Trophoblast cell (in vitro differentiated cells and primary cell): ENCODE results near the gene MARCHF7.

Experiments used
- DNase-seq, 2 donors: peaks; one replicate each; pipeline ENCODE4 v3.0.0-alpha.2; 2016
- H2AFZ ChIP-seq: 2 replicates; pipeline ENCODE4 v1.6.1; 2013; ENCODE audit warnings: low read length, moderate library complexity, mild to moderate bottlenecking; ENCODE audit not compliant: insufficient read depth, poor library complexity
- H2AK5ac ChIP-seq: 2 replicates; pipeline ENCODE4 v1.6.1; 2013; ENCODE audit warnings: mild to moderate bottlenecking, low read length
- H2BK120ac ChIP-seq: 2 replicates; pipeline ENCODE4 v1.6.1; 2013; ENCODE audit warnings: low read length, mild to moderate bottlenecking, moderate library complexity; ENCODE audit not compliant: insufficient read depth, poor library complexity
- H2BK12ac ChIP-seq: 2 replicates; pipeline ENCODE4 v1.6.1; 2013; ENCODE audit warnings: mild to moderate bottlenecking, low read length, moderate library complexity
- H2BK5ac ChIP-seq: 2 replicates; pipeline ENCODE4 v1.6.1; 2013; ENCODE audit warnings: low read length, low read depth, moderate library complexity, mild to moderate bottlenecking; ENCODE audit not compliant: poor library complexity
- H3K14ac ChIP-seq: 2 replicates; pipeline ENCODE4 v1.6.1; 2013; ENCODE audit warnings: mild to moderate bottlenecking, low read length
- H3K18ac ChIP-seq: 2 replicates; pipeline ENCODE4 v1.6.1; 2013; ENCODE audit warnings: mild to moderate bottlenecking, low read length
- H3K23ac ChIP-seq: 2 replicates; pipeline ENCODE4 v1.6.1; 2013; ENCODE audit warnings: low read length
- H3K27ac ChIP-seq: 2 replicates; pipeline ENCODE4 v1.5.1; 2013; ENCODE audit warnings: low read depth, mild to moderate bottlenecking, inconsistent platforms, low read length, moderate library complexity
- H3K27me3 ChIP-seq: 2 replicates; pipeline ENCODE4 v1.6.1; 2013; ENCODE audit warnings: inconsistent platforms, mild to moderate bottlenecking, low read length, moderate library complexity; ENCODE audit not compliant: insufficient read depth
- H3K36me3 ChIP-seq, 2 experiments: 1 replicate in 1 of 2; 2 replicates in 1 of 2; pipeline ENCODE4 v1.6.1; 2013; ENCODE audit warnings: low read length in 2 of 2, mild to moderate bottlenecking in 2 of 2, moderate library complexity in 1 of 2; ENCODE audit not compliant: insufficient read depth in 2 of 2, control insufficient read depth in 1 of 2
- H3K4ac ChIP-seq: 2 replicates; pipeline ENCODE4 v1.6.1; 2013; ENCODE audit warnings: low read depth, mild to moderate bottlenecking, low read length, moderate library complexity
- H3K4me1 ChIP-seq, 2 experiments: 1 replicate in 1 of 2; 2 replicates in 1 of 2; pipeline ENCODE4 v1.6.1; 2013; ENCODE audit warnings: low read length in 2 of 2, mild to moderate bottlenecking in 2 of 2, moderate library complexity in 1 of 2; ENCODE audit not compliant: insufficient read depth in 2 of 2, control insufficient read depth in 1 of 2
- H3K4me2 ChIP-seq: 2 replicates; pipeline ENCODE4 v1.6.1; 2013; ENCODE audit warnings: inconsistent platforms, mild to moderate bottlenecking, low read length, moderate library complexity
- H3K4me3 ChIP-seq: 2 replicates; pipeline ENCODE4 v1.5.1; 2013; ENCODE audit warnings: mild to moderate bottlenecking, low read depth, low read length, inconsistent platforms
- H3K79me1 ChIP-seq: one replicate; pipeline ENCODE4 v1.6.1; 2013; ENCODE audit warnings: low read length
- H3K79me2 ChIP-seq: 2 replicates; pipeline ENCODE4 v1.6.1; 2013; ENCODE audit warnings: low read length, mild to moderate bottlenecking; ENCODE audit not compliant: control insufficient read depth, insufficient read depth, poor library complexity
- H3K9ac ChIP-seq: 2 replicates; pipeline ENCODE4 v1.6.1; 2013; ENCODE audit warnings: mild to moderate bottlenecking, low read length
- H3K9me3 ChIP-seq: 2 replicates; pipeline ENCODE4 v1.6.1; 2013; ENCODE audit warnings: low read depth, mild to moderate bottlenecking, control low read depth, inconsistent platforms, low read length; ENCODE audit not compliant: insufficient read depth
- H4K12ac ChIP-seq: 2 replicates; pipeline ENCODE4 v1.6.1; 2013; ENCODE audit warnings: low read depth, mild to moderate bottlenecking, low read length, moderate library complexity
- H4K8ac ChIP-seq: 2 replicates; pipeline ENCODE4 v1.6.1; 2013; ENCODE audit warnings: low read depth, mild to moderate bottlenecking, low read length, moderate library complexity
- H4K91ac ChIP-seq: one replicate; pipeline ENCODE4 v1.6.1; 2013; ENCODE audit warnings: low read depth, mild to moderate bottlenecking, low read length, moderate library complexity
- WGBS: extraction: QIAGEN DNeasy Blood & Tissue Kit; methylation state at CpG from one replicate; pipeline ENCODE4 v1.1.7; 2013; ENCODE audit warnings: missing lambda C conversion rate; ENCODE audit not compliant: insufficient read length, insufficient coverage; ENCODE audit errors: extremely low coverage; 5-methylcytosine and 5-hydroxymethylcytosine counted together

The MARCHF7 gene

DNA sequence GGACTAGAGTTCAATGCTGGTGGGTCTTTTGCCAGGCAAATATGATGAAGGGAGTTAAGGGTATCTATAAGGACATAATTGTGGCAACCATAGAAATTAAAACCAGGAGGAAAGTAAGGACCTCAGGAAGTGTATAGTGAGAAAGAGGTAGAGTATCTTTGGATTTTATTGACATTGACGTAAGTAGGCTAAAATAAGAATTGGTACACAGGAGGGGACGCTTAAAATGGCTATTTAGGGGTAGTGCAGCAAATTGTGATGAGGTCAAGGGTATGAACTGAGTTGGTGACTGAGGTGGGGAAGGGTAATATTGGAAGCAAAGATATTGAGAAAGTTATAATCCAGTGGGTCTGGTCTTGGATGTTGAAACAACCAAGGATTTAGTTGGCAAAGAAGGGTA is 42.7 kb downstream of the MARCHF7 start:
- no peaks in the 10 kb centered on the region for H3K27me3 ChIP-seq
- no peak overlapping the region for H4K12ac ChIP-seq
- H3K18ac ChIP-seq = no peak overlapping the region
- no peaks in the 10 kb centered on the region for H3K9me3 ChIP-seq
- no peak overlapping the region for H4K8ac ChIP-seq
- no peak overlapping the region for H2BK5ac ChIP-seq
- DNase-seq = no peak
- H3K79me1 ChIP-seq = no peaks in the 10 kb centered on the region
- H2BK12ac ChIP-seq = no peak overlapping the region
- H2BK120ac ChIP-seq = no peak overlapping the region
- H3K4me3 ChIP-seq = no peak overlapping the region
- no CpG with 5 or more reads among the region's 2 CpGs for WGBS
- H3K9ac ChIP-seq = no peak overlapping the region
- H3K23ac ChIP-seq = no peak overlapping the region
- H2AK5ac ChIP-seq = no peak overlapping the region
- no peak overlapping the region for H3K4me2 ChIP-seq
- no peaks in the 10 kb centered on the region for H3K79me2 ChIP-seq
- H3K14ac ChIP-seq = no peak overlapping the region
- no peak overlapping the region for H3K4ac ChIP-seq
- H2AFZ ChIP-seq = no peak overlapping the region
- H4K91ac ChIP-seq = no peak overlapping the region
- H3K27ac ChIP-seq = no peak overlapping the region
- H3K4me1 ChIP-seq = no peaks in the 10 kb centered on the region
- peaks cover 11 to 16% of the 10 kb centered on the region in 2 experiments for H3K36me3 ChIP-seq

DNA sequence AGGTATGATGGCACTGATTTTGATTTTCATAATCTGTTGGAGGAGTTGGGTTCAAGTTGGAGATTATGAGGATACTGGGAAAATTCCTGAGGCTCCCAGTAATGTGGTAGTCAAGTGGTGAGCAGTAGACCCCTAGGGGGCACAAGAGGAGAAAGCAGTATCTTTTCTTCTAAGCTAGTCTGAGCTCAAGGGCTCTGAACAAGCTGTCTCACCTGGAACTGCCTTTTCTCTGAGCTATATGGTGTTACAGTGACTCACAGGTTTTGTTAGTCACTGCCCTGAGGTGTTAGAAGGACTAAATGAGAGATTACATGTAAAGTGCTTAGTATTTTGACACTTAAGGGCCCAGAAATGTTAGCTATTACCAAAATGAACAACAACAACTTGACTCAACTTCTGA is 43.5 kb downstream of the MARCHF7 start:
- no peak overlapping the region for H4K91ac ChIP-seq
- H3K18ac ChIP-seq = no peak overlapping the region
- no peak overlapping the region for H2BK5ac ChIP-seq
- no peak overlapping the region for H3K4me2 ChIP-seq
- H3K79me2 ChIP-seq = no peaks in the 10 kb centered on the region
- no peak overlapping the region for H3K4me3 ChIP-seq
- no peak overlapping the region for H2BK120ac ChIP-seq
- no peak overlapping the region for H3K27ac ChIP-seq
- no peak overlapping the region for H2AK5ac ChIP-seq
- H4K8ac ChIP-seq = no peak overlapping the region
- no peak overlapping the region for H4K12ac ChIP-seq
- H3K4ac ChIP-seq = no peak overlapping the region
- H3K36me3 ChIP-seq = peaks cover 10 to 12% of the 10 kb centered on the region in 2 experiments
- H3K27me3 ChIP-seq = no peaks in the 10 kb centered on the region
- H2AFZ ChIP-seq = no peak overlapping the region
- H3K23ac ChIP-seq = no peak overlapping the region
- no peak overlapping the region for H2BK12ac ChIP-seq
- no peaks in the 10 kb centered on the region for H3K4me1 ChIP-seq
- no peaks in the 10 kb centered on the region for H3K9me3 ChIP-seq
- H3K9ac ChIP-seq = no peak overlapping the region
- peak; percentile 89 to 96 for DNase-seq
- no peaks in the 10 kb centered on the region for H3K79me1 ChIP-seq
- no peak overlapping the region for H3K14ac ChIP-seq

DNA sequence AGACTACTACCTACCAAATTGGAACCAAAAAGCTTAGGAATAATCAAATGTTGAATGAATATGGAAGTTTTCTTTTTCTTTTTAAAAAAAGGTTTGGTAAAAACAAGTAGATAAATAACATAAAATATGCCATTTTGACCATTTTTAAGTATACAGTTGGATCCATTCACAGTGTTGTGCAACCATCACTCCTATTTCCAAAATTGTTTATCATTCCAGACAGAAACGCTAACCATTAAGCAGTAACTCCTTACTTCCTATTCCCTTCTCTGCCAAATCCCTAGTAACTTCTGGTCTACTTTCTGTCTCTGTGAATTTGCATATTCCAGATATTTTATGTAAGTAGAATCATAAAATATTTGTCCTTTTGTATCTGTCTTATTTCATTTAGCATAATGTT is 45.9 kb downstream of the MARCHF7 start:
- Histone ChIP-seq H3K27ac (no peak overlapping the region), H2BK12ac (no peak overlapping the region), H3K27me3 (no peaks in the 10 kb centered on the region), H3K23ac (no peak overlapping the region), H3K4me1 (no peaks in the 10 kb centered on the region), H3K4ac (no peak overlapping the region), H3K18ac (no peak overlapping the region), H2BK5ac (no peak overlapping the region), H3K9me3 (no peaks in the 10 kb centered on the region), H3K14ac (no peak overlapping the region), H3K79me2 (no peaks in the 10 kb centered on the region), H3K9ac (no peak overlapping the region), H2AK5ac (no peak overlapping the region), H4K12ac (no peak overlapping the region), H3K4me3 (no peak overlapping the region), H3K79me1 (no peaks in the 10 kb centered on the region), H3K36me3 (peaks cover 15 to 17% of the 10 kb centered on the region in 2 experiments), H3K4me2 (no peak overlapping the region), H2AFZ (no peak overlapping the region), H2BK120ac (no peak overlapping the region), H4K8ac (no peak overlapping the region), H4K91ac (no peak overlapping the region)
- WGBS = no CpG with 5 or more reads among the region's 1 CpG
- no peak for DNase-seq

DNA sequence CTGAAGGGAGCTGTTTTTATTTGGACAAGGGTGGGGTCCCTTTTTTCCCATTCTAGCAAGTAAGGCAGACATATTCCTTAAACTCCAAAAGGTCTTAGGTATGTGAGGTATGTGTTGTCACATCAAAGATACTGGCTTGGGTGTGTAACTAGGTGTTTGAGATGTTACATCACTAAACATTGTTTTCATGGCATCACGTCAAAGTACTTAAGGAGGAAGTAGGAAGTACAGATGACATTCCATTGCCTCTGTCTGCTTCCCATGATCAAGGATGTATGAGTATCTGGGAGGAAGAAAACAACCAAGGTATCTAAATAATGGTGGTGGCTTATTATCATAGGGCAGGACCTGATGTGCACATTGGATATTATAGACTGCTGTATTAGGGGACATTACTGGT is 46.4 kb downstream of the MARCHF7 start:
- Histone ChIP-seq H3K14ac (no peak overlapping the region), H2BK120ac (no peak overlapping the region), H2BK12ac (no peak overlapping the region), H4K8ac (no peak overlapping the region), H2AK5ac (no peak overlapping the region), H3K18ac (no peak overlapping the region), H3K79me2 (no peaks in the 10 kb centered on the region), H4K12ac (no peak overlapping the region), H2BK5ac (no peak overlapping the region), H3K4me1 (no peaks in the 10 kb centered on the region), H3K9ac (no peak overlapping the region), H3K23ac (no peak overlapping the region), H3K4me3 (no peak overlapping the region), H3K79me1 (no peaks in the 10 kb centered on the region), H3K36me3 (peaks cover 14 to 17% of the 10 kb centered on the region in 2 experiments), H4K91ac (no peak overlapping the region), H3K4ac (no peak overlapping the region), H3K27me3 (no peaks in the 10 kb centered on the region), H3K4me2 (no peak overlapping the region), H3K9me3 (no peaks in the 10 kb centered on the region), H3K27ac (no peak overlapping the region), H2AFZ (no peak overlapping the region)
- WGBS = no CpG with 5 or more reads among the region's 1 CpG
- DNase-seq = peak; percentile 21 to 83
